ENCODE results near the gene SQSTM1.

SQSTM1 gene

GRCh38 chr5:179836225-179837019 is 15.7 kb downstream of the SQSTM1 start:
- in situ Hi-C loops (cut with HindIII; ENCODE audit: low sequenced_read_pairs): no loop called here
- TF ChIP-seq CTCF (IDR thresholded peaks at IDR 0.05; ENCODE audit: low read depth, low read length, missing control alignments): no peak
- no peak for DNase-seq (ENCODE audit: low read depth)
- no peak overlapping the region for H3K4me3 ChIP-seq (ENCODE audit: low read depth, low read length)

- no peak overlapping the region for H3K4me3 ChIP-seq (ENCODE audit: low read depth, low read length)
- DNase-seq (ENCODE audit: low read depth): no peak
- TF ChIP-seq CTCF (IDR thresholded peaks at IDR 0.05; ENCODE audit: low read depth, low read length, missing control alignments): no peak
- in situ Hi-C loops (cut with HindIII; ENCODE audit: low sequenced_read_pairs): no loop called here
Observed at GRCh38 chr5:179837076-179838011, 16.6 kb downstream of the SQSTM1 start.

GRCh38 chr5:179839328-179840256 is 18.9 kb downstream of the SQSTM1 start:
- H3K4me3 ChIP-seq (ENCODE audit: low read depth, low read length): no peak overlapping the region
- in situ Hi-C loops (cut with HindIII; ENCODE audit: low sequenced_read_pairs): no loop called here
- TF ChIP-seq CTCF (IDR thresholded peaks at IDR 0.05; ENCODE audit: low read depth, low read length, missing control alignments): no peak
- DNase-seq (ENCODE audit: low read depth): no peak

GRCh38 chr5:179840321-179840720 is 19.6 kb downstream of the SQSTM1 start:
- in situ Hi-C loops (cut with HindIII; ENCODE audit: low sequenced_read_pairs): no loop called here
- no peak for DNase-seq (ENCODE audit: low read depth)
- no peak for TF ChIP-seq CTCF (IDR thresholded peaks at IDR 0.05; ENCODE audit: low read depth, low read length, missing control alignments)
- H3K4me3 ChIP-seq (ENCODE audit: low read depth, low read length): no peak overlapping the region

- H3K4me3 ChIP-seq (ENCODE audit: low read depth, low read length): no peak overlapping the region
- in situ Hi-C loops (cut with HindIII; ENCODE audit: low sequenced_read_pairs): no loop called here
- DNase-seq (ENCODE audit: low read depth): no peak
- TF ChIP-seq CTCF (IDR thresholded peaks at IDR 0.05; ENCODE audit: low read depth, low read length, missing control alignments): no peak
Observed at GRCh38 chr5:179840766-179841165, 20.1 kb downstream of the SQSTM1 start.

GRCh38 chr5:179841621-179842020 is 20.9 kb downstream of the SQSTM1 start:
- in situ Hi-C loops (cut with HindIII; ENCODE audit: low sequenced_read_pairs): no loop called here
- no peak for DNase-seq (ENCODE audit: low read depth)
- H3K4me3 ChIP-seq (ENCODE audit: low read depth, low read length): no peak overlapping the region
- TF ChIP-seq CTCF (IDR thresholded peaks at IDR 0.05; ENCODE audit: low read depth, low read length, missing control alignments): no peak

Data from astrocyte of the cerebellum (primary cell).